NCI-H748 (cell line): ENCODE data around the gene VPS25.
"Not testable (repeated sequence)": the region's sequence is repeated elsewhere in the genome, so short reads cannot be mapped to it uniquely, and the experiment has no call there.

ENCODE experiments used
- DNase-seq: peaks from one replicate; lab custom pipeline; 2025; ENCODE audit not compliant: unreplicated experiment; lab: John Stamatoyannopoulos, UW

The VPS25 gene

DNA sequence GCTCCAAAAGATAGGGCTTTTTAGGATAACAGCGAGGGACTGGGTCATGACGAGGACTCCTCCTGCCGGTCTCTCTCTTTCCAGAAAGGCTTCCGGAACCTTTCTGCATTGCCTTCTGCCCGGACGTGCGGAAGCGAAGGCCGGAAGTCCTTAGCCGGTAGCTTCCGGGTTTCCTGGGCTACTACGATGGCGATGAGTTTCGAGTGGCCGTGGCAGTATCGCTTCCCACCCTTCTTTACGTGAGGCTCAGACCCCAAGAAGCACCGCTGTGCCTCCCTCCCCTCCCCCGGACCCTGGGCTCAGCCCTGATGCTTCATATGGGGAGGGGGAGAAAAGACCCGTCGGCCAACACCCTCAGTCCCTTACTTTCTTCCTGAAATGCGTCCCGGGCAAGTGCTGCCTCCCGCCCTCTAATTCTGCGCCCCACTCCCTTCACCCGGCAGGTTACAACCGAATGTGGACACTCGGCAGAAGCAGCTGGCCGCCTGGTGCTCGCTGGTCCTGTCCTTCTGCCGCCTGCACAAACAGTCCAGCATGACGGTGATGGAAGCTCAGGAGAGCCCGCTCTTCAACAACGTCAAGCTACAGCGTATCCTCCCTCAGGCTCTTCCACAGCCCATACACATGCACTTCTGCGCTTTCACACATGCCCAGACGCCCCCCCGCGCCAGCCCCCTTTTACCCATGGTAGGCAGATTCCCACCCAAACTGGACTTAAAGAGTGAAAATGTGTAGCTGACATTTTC lies at the start of gene VPS25:
VPS25 (plus strand) TSS at position 160 of the 746 bp plus-strand sequence; CDS start at position 187, 27 bp downstream.
- peak; percentile 86 for DNase-seq

DNA sequence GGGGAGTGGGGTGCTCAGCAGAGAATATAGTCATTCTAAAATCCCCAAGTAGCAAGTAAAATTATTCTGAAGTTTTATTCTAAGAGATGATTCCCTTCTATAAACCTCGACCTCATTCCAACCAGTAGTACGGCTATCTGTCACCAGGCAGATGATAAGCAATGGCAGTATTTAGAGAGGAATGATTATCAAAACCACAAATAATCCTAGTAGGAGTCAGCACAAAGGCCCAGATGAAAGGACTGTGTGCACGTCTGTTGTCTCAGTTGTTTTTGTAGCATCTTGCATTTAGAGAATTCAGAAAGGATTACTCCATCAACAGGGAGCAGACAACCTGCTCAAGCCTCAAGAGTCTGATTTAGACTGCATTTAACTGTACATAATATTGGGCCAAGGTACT lies 49.6 kb upstream of the VPS25 start:
- DNase-seq = no peak

- no peak for DNase-seq
Observed at GRCh38 chr17:42725143-42725542, 48.1 kb upstream of the VPS25 start.

DNA sequence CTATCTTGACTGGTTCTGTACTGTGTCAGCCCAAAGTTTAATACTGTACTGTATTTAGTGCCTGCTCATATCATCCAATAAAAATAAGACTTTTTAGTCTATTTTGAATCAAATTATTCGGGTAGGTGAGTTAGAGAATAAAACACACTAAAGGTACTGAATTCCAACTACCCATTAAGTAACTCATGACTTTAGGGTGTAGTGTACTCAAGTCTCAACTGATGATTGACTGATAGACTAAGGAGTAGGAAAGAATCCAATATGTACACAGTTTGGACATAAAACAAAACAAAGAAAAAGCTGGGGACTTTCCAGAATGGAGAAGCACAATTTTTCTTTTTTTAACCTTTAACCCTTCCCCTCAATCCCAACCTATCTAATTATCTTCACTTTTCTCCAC lies 32.5 kb upstream of the VPS25 start:
- DNase-seq = no peak

DNA sequence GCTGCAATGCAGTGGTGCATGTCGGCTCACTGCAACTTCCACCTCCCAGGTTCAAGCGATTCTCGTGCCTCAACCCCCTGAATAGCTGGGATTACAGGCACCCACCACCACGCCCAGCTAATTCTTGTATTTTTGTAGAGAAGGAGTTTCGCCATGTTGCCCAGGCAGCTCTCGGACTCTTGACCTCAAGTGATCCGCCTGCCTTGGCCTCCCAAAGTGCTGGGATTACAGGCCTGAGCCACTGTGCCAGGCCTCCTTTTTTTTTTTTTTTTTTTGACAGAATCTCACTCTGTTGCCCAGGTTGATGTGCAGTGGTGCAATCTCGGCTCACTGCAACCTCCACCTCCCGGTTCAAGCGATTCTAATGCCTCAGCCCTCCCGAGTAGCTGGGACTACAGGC lies 30.3 kb upstream of the VPS25 start:
- DNase-seq = not testable (repeated sequence)

DNA sequence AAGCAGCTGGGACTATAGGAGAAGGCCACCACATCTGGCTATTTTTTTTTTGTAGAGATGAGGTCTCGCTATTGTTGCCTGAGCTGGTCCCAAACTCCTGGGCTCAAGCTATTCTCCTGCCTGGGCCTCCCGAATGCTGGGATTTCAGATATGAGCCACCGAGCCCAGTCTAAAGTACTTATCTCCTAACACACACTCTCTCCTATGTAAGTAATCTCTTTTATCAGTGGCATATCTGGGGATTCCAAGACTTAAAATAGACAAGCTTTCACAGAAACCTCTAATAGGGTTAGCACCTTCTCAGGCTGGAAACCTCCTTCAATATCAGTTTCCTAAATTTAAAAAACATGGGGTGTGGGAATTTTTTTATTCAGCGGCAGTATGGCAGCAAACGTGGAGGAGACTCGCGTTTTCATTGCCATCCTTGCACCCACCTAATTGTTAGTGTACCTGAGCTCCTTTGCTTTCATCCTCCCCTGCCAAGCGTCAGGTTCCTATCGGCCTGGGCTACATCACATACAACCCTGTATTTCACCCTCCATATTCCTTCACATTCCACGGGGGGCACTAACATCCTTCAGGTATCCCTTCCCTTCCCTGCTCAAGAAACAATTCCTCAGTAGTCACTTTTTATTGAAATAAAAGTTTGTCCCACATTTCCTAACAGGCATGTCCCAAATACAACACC lies 29.5 kb upstream of the VPS25 start:
- DNase-seq = peak; percentile 20

DNA sequence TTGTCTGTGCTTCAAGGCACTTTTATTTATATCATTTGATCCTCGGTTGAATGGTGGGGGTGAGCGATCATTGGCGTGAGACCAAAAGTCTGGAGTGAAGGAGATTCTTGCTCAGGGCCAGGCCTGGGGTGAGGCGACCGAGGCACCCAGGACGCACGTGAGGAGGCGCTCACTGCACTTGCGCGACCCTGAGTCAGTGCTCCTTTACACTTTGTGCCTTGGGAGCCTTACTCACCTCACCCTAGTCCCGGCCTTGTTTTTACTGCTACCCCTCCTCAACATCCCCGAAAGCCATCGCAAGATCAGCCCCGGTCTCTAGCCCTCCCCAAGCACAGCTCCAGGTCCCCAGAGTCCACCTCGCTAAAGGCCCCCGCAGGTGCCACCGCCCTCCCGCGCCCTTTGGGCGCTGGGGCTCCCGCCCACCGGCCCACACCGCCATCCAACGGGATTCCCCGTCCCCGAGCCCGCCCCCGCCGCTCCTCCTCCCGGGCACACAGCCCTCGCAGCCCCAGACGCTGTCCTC lies 28.9 kb upstream of the VPS25 start:
- peak; percentile 90 for DNase-seq

DNA sequence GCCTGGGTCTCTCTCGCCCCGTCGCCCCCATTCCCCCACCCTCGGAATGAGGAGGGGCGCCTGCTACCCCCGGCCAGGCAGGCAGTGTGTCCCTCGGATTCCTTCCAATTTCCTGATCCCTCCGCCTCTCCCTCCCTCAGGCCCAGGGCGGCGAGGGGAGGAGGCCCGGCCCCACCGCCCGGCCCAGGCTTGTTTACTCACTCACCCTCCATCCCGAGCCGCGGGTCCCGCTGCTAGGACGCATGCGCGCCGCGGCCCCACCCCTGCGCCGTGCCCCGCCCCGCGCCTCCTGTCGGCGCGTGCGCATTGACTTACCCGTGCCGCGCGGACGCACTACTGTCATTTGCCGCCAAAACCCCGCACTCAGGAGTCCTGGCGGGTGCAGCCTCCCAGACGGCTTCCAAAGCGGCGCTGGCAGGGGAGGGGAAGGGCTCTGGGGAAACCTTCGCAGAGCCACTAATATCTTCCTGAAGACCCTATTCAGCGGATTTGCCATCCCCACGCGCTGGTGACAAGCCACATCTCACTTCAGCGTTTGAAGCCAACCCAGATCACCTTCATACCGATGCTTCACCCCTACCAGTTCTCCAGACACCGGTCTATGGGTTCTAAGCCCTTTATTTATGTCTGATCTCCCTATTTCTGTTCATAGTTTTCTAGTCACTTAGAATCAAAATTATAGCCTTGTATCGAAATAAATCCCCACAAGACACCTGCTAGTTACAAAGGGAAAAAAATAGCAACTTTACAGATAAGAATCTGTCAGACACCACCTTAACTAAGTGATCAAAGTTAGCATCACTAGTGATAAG lies 28.2 kb upstream of the VPS25 start, which contains the start of gene EZH1:
EZH1 (minus strand) TSS at position 235 of the 812 bp plus-strand sequence. CDS start 16,099 bp downstream, outside the sequence.
- peak; percentile 96 for DNase-seq

GRCh38 chr17:42748202-42748907 lies 24.9 kb upstream of the VPS25 start:
- no peak for DNase-seq

- DNase-seq = no peak
Observed at GRCh38 chr17:42748908-42749798, 24.1 kb upstream of the VPS25 start.

GRCh38 chr17:42750739-42751344 lies 22.4 kb upstream of the VPS25 start:
- no peak for DNase-seq

DNA sequence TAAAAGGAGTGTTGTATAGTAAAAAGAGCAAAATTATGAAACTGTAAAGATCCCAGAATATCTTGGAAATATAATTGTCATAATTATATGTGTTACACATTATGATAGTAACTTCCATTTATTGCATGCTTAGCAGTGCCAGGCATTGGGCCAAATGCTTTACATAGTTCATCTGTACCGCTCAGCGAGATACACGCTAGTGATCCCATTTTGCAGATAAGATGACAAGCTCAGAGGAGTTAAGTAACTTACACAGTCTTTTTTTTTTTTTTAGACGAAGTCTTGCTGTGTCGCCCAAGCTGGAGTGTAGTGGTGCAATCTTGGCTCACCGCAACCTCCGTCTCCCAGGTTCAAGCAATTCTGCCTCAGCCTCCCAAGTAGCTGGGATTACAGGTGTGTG lies 21.6 kb upstream of the VPS25 start:
- DNase-seq = no peak

DNA sequence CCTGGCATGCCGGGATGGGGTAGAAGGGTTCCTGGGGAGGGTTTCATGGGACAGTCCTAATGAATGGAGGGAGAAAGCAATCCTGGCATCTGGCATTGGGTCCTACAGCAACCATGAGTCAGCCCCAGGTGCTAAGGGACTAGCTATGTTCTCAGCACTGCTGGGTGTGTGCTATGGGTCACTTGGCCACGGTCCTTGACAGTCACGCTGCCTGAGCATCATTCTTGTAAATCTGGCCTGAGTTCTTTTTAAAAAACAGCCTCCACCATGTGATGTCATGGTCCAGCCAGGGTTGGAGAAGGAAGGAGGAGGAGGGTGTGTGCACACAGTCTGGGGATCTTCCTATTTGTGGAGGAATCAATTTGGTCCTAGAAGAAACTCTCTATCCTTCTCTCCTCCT lies 18.5 kb upstream of the VPS25 start:
- no peak for DNase-seq

DNA sequence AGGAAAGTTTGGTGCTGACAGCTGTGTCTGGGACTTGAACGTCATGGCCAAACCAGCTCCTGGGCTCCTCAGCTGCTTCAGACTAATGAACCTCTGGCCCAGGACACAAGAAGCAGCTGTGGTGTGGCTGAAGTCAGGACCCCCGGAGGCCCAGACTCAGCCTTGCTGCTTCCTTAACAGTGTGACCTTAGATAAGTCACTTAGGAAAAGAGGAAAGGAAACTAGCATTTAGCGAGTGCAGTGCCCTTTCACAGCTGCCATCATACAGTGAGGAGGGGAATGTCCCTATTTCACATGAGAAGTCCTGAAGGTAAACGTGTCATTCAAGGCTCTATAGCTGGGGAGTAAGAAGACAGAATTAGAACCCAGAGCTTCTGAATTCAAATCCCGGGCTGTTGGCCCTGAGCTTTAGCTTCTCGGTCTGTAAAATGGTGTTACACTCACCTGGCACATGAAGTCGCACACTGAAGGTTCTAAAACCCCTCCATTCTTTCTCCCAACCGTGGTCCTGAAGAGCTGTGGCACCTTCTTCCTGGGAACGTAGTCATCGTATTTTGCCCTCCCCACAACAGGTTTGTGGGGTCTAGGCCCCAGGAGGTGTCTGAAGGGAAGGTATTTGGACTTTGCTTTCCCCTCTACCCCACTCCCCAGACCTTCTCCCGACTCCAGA lies 13.1 kb upstream of the VPS25 start:
- no peak for DNase-seq

DNA sequence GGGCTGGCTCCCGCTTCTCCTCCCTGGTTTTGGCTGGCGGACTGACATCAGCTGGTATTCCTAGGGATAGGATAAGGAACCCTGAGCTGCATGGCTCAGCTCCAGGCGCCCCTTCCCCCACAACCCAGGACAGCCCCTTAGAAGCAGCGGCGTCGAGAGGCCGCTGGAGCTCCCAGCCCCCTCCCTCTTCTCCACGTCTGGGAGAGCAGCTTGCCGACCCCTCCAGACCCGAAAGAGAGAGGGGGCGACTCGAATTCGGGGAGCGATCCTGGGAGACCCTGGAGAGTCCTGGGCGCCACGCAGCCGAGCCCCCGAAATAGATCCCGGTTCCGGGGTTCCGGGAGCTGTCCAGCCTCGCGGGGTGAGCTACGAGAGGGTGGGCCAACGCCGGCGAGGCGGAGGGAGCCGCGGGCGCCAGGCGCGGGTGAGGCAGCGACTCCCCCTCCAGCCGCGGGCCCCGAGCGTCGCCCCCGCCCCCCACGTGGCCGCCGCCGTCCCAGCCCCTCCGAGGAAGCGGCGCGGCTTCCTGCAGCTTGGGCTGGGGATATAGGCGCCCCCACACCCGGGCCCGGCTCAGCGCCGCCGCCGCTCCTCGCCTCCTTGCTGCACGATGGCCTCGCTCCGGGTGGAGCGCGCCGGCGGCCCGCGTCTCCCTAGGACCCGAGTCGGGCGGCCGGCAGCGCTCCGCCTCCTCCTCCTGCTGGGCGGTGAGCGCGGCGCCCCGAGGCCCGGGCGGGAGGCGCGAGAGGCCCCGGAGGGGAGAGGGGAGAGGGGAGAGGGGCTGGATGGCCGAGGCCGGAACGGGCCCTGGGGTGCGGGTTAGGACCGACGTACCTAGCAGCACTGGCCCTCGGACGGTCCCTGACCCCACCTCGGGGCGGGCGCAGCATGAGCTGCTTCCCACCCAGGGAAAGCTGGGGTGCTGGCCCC lies 12.3 kb upstream of the VPS25 start, which contains the start of gene RAMP2:
RAMP2 (plus strand) TSS at position 576 of the 930 bp plus-strand sequence; CDS start at position 611, 35 bp downstream.
- DNase-seq = peak; percentile 63

DNA sequence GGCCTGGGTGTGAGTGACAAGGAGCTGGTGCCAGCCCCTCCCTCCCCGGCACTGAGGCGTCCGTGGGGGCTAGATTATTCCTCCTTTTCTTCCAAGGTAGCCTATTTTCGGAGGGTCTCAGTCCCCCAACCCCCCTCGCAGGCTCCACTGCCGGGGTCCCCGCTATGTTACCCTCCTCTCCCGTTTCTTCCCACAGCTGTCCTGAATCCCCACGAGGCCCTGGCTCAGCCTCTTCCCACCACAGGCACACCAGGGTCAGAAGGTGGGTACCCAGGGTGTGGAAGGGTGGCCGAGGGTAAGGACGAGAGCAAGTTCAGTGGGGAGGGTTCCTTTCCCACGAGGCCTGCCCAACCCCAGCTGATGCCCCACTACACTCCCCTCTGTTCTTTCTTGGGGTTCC lies 11.6 kb upstream of the VPS25 start:
- no peak for DNase-seq

GRCh38 chr17:42766124-42766523 lies 7.1 kb upstream of the VPS25 start:
- no peak for DNase-seq

- no peak for DNase-seq
Observed at GRCh38 chr17:42767512-42767911, 5.7 kb upstream of the VPS25 start.
